EH (cell line): ENCODE measurements around the gene BACH2.
"Not testable (repeated sequence)": the region's sequence is repeated elsewhere in the genome, so short reads cannot be mapped to it uniquely, and the experiment has no call there.

Experiments
- DNase-seq: peaks from one replicate; pipeline ENCODE4 v3.0.0-alpha.2; 2015; ENCODE audit warnings: low read depth

Gene BACH2

DNA sequence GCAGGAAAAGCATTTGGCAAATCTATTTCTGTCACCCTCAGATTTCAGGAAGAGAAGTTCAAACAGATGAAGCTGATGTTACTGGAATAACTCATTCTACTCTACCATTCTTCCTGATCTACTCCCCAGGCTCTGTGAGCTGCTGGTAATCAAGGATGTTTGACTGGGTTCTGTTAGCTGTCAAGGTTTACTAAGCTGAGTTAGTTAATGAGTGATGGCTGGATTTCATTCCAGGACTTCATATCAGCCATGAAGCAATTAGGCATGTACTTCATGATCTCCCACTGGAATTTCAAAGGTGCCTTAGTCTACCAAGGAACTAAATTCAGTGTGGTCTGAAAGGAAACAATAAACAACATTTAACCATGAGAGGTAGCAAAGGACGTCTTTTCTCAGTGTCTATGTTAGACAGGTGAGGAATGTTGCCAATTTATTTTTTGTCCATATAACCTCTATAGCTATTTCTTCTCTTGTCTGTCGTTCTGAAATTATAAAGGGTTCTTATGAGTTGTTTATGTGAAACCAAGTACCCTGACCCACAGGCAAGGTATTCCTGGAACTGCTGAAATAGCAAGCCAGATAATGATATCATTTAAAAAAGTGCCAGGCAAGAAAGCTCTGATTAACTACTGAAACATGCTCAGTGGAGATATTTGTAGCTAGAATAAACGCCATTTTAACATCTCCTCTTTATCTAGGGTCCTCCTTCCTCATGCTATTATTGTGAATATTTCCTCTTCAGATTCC lies 112.9 kb downstream of the BACH2 start:
- no peak for DNase-seq

- DNase-seq = no peak
These were observed 116.1 kb downstream of the BACH2 start for GRCh38 chr6:90180526-90180925.

- peak; percentile 15 for DNase-seq
These were observed 117.2 kb downstream of the BACH2 start for GRCh38 chr6:90179190-90180169.

DNA sequence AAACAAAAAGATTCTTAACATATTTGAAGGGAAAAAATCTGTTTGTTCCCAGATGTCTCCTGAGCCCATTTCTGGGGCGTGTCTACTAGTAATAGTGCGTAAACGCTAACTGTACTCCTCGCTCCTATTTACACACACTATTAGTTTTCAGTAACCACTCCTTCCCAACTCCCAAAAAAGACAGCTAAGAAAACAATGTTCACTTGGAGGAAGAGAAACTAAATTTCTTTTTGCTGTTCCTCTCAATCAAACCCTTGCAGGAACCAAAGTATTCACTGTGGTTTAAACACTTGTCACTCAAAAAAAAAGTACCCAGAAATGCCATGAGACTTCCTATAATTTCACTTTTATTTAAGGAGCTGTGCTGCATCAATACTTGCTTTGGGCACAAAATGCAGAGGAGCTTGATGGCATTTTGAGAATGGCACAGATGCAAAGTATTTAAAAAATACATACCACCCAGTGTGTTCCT lies 118.2 kb downstream of the BACH2 start:
- DNase-seq = no peak

- DNase-seq = no peak
These were observed 118.9 kb downstream of the BACH2 start for GRCh38 chr6:90177544-90178383.

GRCh38 chr6:90175627-90176538 lies 120.8 kb downstream of the BACH2 start:
- no peak for DNase-seq

- no peak for DNase-seq
These were observed 123.2 kb downstream of the BACH2 start for GRCh38 chr6:90173262-90173925.

GRCh38 chr6:90170601-90171000 lies 126.0 kb downstream of the BACH2 start:
- DNase-seq = no peak

GRCh38 chr6:90169374-90169773 lies 127.3 kb downstream of the BACH2 start:
- DNase-seq = no peak

- DNase-seq = peak; percentile 48
These were observed 127.9 kb downstream of the BACH2 start for GRCh38 chr6:90168693-90169131.

GRCh38 chr6:90167514-90168379 lies 128.9 kb downstream of the BACH2 start:
- no peak for DNase-seq

- not testable (repeated sequence) for DNase-seq
These were observed 130.3 kb downstream of the BACH2 start for GRCh38 chr6:90166155-90166924.

DNA sequence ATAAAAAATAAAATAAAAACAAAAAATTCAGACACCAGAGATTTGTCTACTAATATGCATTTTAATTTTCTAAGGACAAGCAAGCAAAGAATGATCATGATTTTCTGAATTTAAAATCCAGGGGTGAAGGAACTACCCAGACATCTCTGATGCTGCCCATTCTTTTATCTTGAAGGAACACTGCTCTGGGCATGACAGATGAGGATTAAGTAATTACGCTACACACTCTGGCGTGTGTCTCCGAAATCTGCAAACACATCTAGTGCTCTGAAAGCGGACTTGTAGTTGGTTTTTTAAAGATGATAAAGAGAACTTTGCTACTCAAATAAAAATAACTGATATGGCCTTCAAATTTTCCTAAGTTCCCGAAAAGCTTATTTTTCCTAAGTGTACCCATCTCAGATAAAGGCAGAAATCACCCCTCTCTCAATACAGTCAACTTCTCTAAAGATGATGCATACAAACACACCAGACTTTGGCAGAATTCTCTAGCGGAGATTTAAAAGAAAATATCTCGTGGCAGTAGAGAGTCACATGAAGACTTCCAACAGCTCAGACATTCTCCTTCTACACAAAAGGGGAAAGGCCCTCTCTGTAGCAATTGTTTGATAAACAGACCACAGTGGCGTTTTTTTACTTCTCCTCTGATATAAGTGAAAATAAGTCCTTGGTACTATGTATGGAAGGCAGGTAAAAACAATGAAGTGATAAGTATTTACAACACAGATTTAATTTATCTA lies 133.8 kb downstream of the BACH2 start:
- no peak for DNase-seq

DNA sequence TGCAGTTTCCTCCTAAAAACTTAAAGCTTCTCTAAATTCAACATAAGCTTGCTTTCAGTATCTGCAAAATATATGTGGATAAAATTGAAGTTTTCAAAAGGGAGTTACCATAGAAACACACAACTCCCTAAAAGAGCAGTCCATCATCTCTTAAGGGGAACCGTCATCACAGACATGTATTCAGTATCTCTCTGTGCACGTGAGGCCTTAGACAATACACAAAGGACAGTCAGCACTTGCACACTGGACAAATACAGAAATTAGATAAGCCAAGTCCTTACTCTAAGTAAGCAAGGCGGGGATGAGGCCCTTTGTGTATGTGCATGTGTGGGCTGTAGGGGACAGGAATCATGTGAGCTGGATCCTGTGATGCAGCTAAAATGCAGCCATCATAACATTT lies 136.6 kb downstream of the BACH2 start:
- DNase-seq = no peak

- DNase-seq = no peak
These were observed 137.2 kb downstream of the BACH2 start for GRCh38 chr6:90159452-90159851.

DNA sequence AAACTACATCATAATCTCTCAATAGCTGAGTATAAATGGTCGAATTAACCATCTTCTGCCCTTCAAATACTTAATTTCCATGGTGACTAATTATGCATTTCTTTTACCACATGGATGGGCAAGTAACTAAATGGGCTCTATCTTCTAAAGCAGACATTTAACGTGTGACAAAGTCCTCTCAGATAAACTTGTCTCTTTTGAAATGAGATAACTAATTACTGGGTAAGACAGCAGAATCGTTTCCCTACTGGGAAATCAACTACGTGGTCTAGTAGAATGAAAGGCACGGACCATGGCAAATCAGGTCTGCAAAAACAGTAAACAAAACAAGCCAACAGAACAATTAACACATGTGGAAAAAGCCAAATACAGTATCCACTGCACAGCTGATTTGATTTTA lies 137.7 kb downstream of the BACH2 start:
- DNase-seq = no peak

DNA sequence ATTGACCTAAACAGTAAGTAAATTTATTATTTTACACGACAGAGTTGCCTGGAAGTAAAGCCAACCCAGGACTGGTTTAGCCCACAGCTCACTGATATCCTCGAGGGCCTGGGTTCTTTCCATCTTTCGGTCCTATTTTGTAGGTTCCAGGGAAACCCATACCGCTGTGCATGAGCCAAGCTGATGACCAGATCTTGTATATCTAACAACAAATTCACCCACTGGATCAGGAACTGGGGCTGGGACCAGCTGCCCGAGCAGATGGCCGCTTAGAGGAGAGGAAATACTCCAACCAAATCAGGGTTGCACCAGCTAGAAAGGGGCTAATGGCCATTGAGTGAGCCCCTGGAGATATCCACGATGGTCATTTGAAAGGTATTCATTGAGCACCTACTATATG lies 139.2 kb downstream of the BACH2 start:
- DNase-seq = no peak

- DNase-seq = no peak
These were observed 139.8 kb downstream of the BACH2 start for GRCh38 chr6:90156861-90157260.
